Mammary epithelial cell (primary cell): ENCODE data around the gene WASF2.

Experiments
- EZH2 ChIP-seq: IDR thresholded peaks from 2 replicates; pipeline ENCODE4 v1.6.1; 2012; ENCODE audit warnings: low read length, inconsistent platforms, borderline replicate concordance
- TF ChIP-seq, protein P1 (sequence below), 2 donors: IDR thresholded peaks in 1 of 2; conservative IDR thresholded peaks in 1 of 2; 2 replicates each; pipeline ENCODE4 v1.5.1; 2011 to 2012; ENCODE audit warnings: inconsistent platforms in 2 of 2, low read length in 2 of 2, mild to moderate bottlenecking in 2 of 2, control low read depth in 1 of 2, low read depth in 1 of 2; ENCODE audit not compliant: insufficient read depth in 1 of 2; ENCODE audit errors: extremely low read depth in 1 of 2

DNA sequence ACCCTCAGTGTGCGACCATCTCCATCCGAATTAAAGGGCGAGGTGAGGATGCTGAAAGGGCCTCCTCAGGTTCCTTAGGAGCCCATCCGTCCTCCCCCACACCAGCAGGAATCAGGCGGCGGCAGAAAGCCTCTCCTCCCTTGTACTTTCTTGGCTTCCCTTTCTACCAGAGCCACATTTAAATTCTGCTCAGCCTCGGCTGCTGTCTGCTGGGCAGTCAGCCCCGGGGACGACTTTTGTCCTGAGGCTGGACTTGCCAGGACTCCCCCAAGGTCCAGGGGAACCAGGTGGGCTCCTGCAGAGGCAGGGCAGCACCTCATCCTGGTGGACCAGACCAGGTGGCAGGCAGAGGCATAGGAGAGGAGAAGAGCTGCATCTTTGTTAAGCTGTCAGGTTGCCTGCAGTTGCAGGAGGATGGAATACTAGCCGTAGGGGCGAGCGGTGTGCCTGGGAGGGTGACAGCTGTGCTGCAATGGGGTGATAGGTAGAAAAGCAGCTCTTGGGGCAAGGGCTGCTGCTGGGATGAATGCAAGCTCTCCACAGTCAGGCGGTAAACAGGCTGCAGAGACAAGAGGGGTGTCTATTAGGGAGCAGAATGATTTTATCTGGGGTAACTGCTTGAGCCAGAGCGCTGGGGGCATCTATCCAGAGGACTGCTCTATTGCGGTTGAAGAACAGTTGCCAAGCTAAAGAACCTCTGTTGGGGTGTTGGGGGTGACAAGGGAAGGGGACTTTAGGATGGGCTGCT is 46.2 kb upstream of the WASF2 start:
- TF ChIP-seq, protein P1, sequence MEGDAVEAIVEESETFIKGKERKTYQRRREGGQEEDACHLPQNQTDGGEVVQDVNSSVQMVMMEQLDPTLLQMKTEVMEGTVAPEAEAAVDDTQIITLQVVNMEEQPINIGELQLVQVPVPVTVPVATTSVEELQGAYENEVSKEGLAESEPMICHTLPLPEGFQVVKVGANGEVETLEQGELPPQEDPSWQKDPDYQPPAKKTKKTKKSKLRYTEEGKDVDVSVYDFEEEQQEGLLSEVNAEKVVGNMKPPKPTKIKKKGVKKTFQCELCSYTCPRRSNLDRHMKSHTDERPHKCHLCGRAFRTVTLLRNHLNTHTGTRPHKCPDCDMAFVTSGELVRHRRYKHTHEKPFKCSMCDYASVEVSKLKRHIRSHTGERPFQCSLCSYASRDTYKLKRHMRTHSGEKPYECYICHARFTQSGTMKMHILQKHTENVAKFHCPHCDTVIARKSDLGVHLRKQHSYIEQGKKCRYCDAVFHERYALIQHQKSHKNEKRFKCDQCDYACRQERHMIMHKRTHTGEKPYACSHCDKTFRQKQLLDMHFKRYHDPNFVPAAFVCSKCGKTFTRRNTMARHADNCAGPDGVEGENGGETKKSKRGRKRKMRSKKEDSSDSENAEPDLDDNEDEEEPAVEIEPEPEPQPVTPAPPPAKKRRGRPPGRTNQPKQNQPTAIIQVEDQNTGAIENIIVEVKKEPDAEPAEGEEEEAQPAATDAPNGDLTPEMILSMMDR (conservative IDR thresholded peaks at IDR 0.05 in 1 of 2, IDR thresholded peaks at IDR 0.05 in 1 of 2; ENCODE audit: extremely low read depth in 1 of 2, insufficient read depth in 1 of 2, low read depth in 1 of 2, low read length in 2 of 2), result no peak
- no peak for TF ChIP-seq EZH2
